Endodermal cell (in vitro differentiated cells): ENCODE results near the gene MINK1. TPM values are rescaled to one million over a fixed set of nuclear protein-coding genes. Genes with fewer than 3 reads are reported as not detected.

Experiments
- DNase-seq: peaks from one replicate; pipeline ENCODE4 v3.0.0-alpha.2; 2017
- H3K27ac ChIP-seq: 2 replicates; pipeline ENCODE4 v1.5.1; 2013; ENCODE audit warnings: mild to moderate bottlenecking, low read depth, low read length, moderate library complexity
- H3K27me3 ChIP-seq: 2 replicates; pipeline ENCODE4 v1.6.1; 2013; ENCODE audit warnings: mild to moderate bottlenecking, low read length, moderate library complexity; ENCODE audit not compliant: insufficient read depth, control insufficient read depth, poor library complexity, severe bottlenecking
- H3K36me3 ChIP-seq: 2 replicates; pipeline ENCODE4 v1.7.0; 2013; ENCODE audit warnings: mild to moderate bottlenecking, low read length, moderate library complexity; ENCODE audit not compliant: control insufficient read depth, insufficient read depth
- H3K4me1 ChIP-seq: one replicate; pipeline ENCODE4 v1.7.0; 2013; ENCODE audit warnings: low read length; ENCODE audit not compliant: control insufficient read depth, insufficient read depth
- H3K4me3 ChIP-seq: 2 replicates; pipeline ENCODE4 v1.5.1; 2013; ENCODE audit warnings: mild to moderate bottlenecking, low read length, moderate library complexity
- H3K9ac ChIP-seq: 2 replicates; pipeline ENCODE4 v1.6.1; 2013; ENCODE audit warnings: mild to moderate bottlenecking, low read length, moderate library complexity; ENCODE audit not compliant: poor library complexity, severe bottlenecking; ENCODE audit errors: extremely low read depth
- H3K9me3 ChIP-seq: 2 replicates; pipeline ENCODE4 v1.6.1; 2013; ENCODE audit warnings: mild to moderate bottlenecking, low read length, moderate library complexity; ENCODE audit not compliant: control insufficient read depth
- H3K27ac Mint-ChIP-seq: 2 replicates; pipeline ENCODE4 v1.8.0; 2020; ENCODE audit warnings: mixed read lengths
- H3K27me3 Mint-ChIP-seq: 2 replicates; pipeline ENCODE4 v1.8.0; 2021; ENCODE audit warnings: mild to moderate bottlenecking, mixed read lengths; ENCODE audit not compliant: insufficient read depth
- H3K36me3 Mint-ChIP-seq: 2 replicates; pipeline ENCODE4 v1.8.0; 2020; ENCODE audit warnings: low read depth, mixed read lengths
- H3K4me1 Mint-ChIP-seq: 2 replicates; pipeline ENCODE4 v1.8.0; 2020; ENCODE audit warnings: mixed read lengths
- H3K4me3 Mint-ChIP-seq: 2 replicates; pipeline ENCODE4 v1.8.0; 2020; ENCODE audit warnings: mild to moderate bottlenecking, moderate library complexity, mixed read lengths
- H3K9me3 Mint-ChIP-seq: 2 replicates; pipeline ENCODE4 v1.8.0; 2020; ENCODE audit warnings: mild to moderate bottlenecking, mixed read lengths
- CTCF ChIP-seq: fragments of 200-600 bp; sonication (generic); conservative IDR thresholded peaks from 2 replicates; pipeline ENCODE4 v1.5.0; 2021; ENCODE audit warnings: antibody characterized with exemption, mild to moderate bottlenecking
- WGBS, 2 experiments: methylation state at CpG; one replicate each; pipeline versions ENCODE4 v1.1.5 to v1.1.7; 2013; ENCODE audit warnings: missing lambda C conversion rate in 2 of 2, mixed read lengths in 1 of 2; ENCODE audit not compliant: insufficient coverage in 1 of 2, insufficient read length in 1 of 2; 5-methylcytosine and 5-hydroxymethylcytosine counted together
- total RNA-seq, 2 donors: library from RNA; stranded (reverse); fragmentation: NEBNext Ultra II Directional in 1 of 2; extraction: Animal tissue kit (Norgen Biotek cat#: 25700) in 1 of 2; gene quantifications; 2 replicates in 1 of 2; 3 replicates in 1 of 2; pipeline ENCODE4 v1.2.1, GENCODE V29; 2021

The MINK1 gene
- total RNA-seq, 2 donors from 2014 or later, result 75.0 to 79.7 TPM

- 90 to 95% methylated on average over 9 to 10 of the region's 10 CpGs for WGBS, 2 experiments
- peaks cover 9% of the 10 kb centered on the region for H3K27me3 Mint-ChIP-seq
- H3K27me3 ChIP-seq, result no peaks in the 10 kb centered on the region
- H3K36me3 Mint-ChIP-seq, result peaks cover 18% of the 10 kb centered on the region
- H3K4me3 ChIP-seq, result no peak overlapping the region
- H3K27ac ChIP-seq, result no peak overlapping the region
- no peaks in the 10 kb centered on the region for H3K9me3 ChIP-seq
- no peaks in the 10 kb centered on the region for H3K4me1 ChIP-seq
- no peak overlapping the region for H3K4me3 Mint-ChIP-seq
- no peaks in the 10 kb centered on the region for H3K9me3 Mint-ChIP-seq
- H3K9ac ChIP-seq, result no peak overlapping the region
- no peak for TF ChIP-seq CTCF
- H3K36me3 ChIP-seq, result peaks cover 21% of the 10 kb centered on the region
- no peak for DNase-seq
- no peaks in the 10 kb centered on the region for H3K4me1 Mint-ChIP-seq
- no peak overlapping the region for H3K27ac Mint-ChIP-seq
These were observed 64.1 kb downstream of the MINK1 start for GRCh38 chr17:4897198-4897687.

GRCh38 chr17:4897785-4898184 is 64.6 kb downstream of the MINK1 start:
- Mint-ChIP-seq H3K9me3 (no peaks in the 10 kb centered on the region), H3K27me3 (peaks cover 11% of the 10 kb centered on the region), H3K27ac (no peak overlapping the region), H3K4me1 (no peaks in the 10 kb centered on the region), H3K36me3 (peaks cover 17% of the 10 kb centered on the region), H3K4me3 (peak overlapping the region; percentile 68)
- Histone ChIP-seq H3K27ac (no peak overlapping the region), H3K4me3 (no peak overlapping the region), H3K9me3 (no peaks in the 10 kb centered on the region), H3K27me3 (no peaks in the 10 kb centered on the region), H3K9ac (no peak overlapping the region), H3K36me3 (peaks cover 19% of the 10 kb centered on the region), H3K4me1 (no peaks in the 10 kb centered on the region)
- 94% methylated on average over 4 of the region's 5 CpGs; no CpG with 5 or more reads in 1 of the 2 experiments for WGBS, 2 experiments
- no peak for DNase-seq
- no peak for TF ChIP-seq CTCF

- H3K4me1 ChIP-seq, result no peaks in the 10 kb centered on the region
- H3K36me3 ChIP-seq, result peaks cover 15% of the 10 kb centered on the region
- H3K4me3 ChIP-seq, result no peak overlapping the region
- Mint-ChIP-seq H3K9me3 (no peaks in the 10 kb centered on the region), H3K27ac (no peak overlapping the region), H3K27me3 (peaks cover 11% of the 10 kb centered on the region), H3K4me1 (peaks cover 3% of the 10 kb centered on the region), H3K4me3 (peak overlapping the region; percentile 68), H3K36me3 (peaks cover 17% of the 10 kb centered on the region)
- H3K9me3 ChIP-seq, result no peaks in the 10 kb centered on the region
- WGBS, 2 experiments, result 94 to 95% methylated on average over 8 of the region's 8 CpGs
- H3K27me3 ChIP-seq, result no peaks in the 10 kb centered on the region
- H3K27ac ChIP-seq, result peak overlapping the region; percentile 17
- TF ChIP-seq CTCF, result no peak
- no peak overlapping the region for H3K9ac ChIP-seq
- no peak for DNase-seq
These were observed 65.2 kb downstream of the MINK1 start for GRCh38 chr17:4898351-4898750.
